Fibroblast of lung (primary cell): ENCODE measurements around the gene ESF1. TPM values are rescaled to one million over a fixed set of nuclear protein-coding genes. Genes with fewer than 3 reads are reported as not detected.
A peak's percentile ranks its signal among the peaks of the same experiment; 100 is the strongest.

Experiments used
- DNase-seq, 2 donors: peaks; one replicate each; pipeline versions ENCODE4 v3.0.0 to v3.0.0-alpha.2; 2010; ENCODE audit warnings: low read depth in 2 of 2
- H2AFZ ChIP-seq: 2 replicates; pipeline ENCODE4 v1.5.1; 2012; ENCODE audit warnings: low read length, control low read depth, inconsistent platforms
- H3K27ac ChIP-seq: 2 replicates; pipeline ENCODE4 v1.5.1; 2011; ENCODE audit warnings: low read length, control low read depth; ENCODE audit not compliant: insufficient read depth
- H3K27me3 ChIP-seq: 2 replicates; pipeline ENCODE4 v1.5.1; 2011; ENCODE audit warnings: mild to moderate bottlenecking, low read length; ENCODE audit not compliant: control insufficient read depth, insufficient read depth
- H3K36me3 ChIP-seq: 2 replicates; pipeline ENCODE4 v1.5.1; 2011; ENCODE audit warnings: low read length; ENCODE audit not compliant: control insufficient read depth, insufficient read depth
- H3K4me1 ChIP-seq: 2 replicates; pipeline ENCODE4 v1.5.1; 2011; ENCODE audit warnings: low read length; ENCODE audit not compliant: control insufficient read depth, insufficient read depth; ENCODE audit errors: extremely low read depth
- H3K4me2 ChIP-seq: 2 replicates; pipeline ENCODE4 v1.5.1; 2011; ENCODE audit warnings: low read length, control low read depth; ENCODE audit not compliant: insufficient read depth; ENCODE audit errors: extremely low read depth
- H3K4me3 ChIP-seq, 4 experiments: fragments of 200-600 bp in 1 of 4; sonication (generic) in 1 of 4; replicated peaks in 1 of 4; 2 replicates each; pipeline ENCODE4 v1.5.1; 2011 to 2016; ENCODE audit warnings: low read length in 4 of 4, low read depth in 3 of 4, mild to moderate bottlenecking in 3 of 4, control low read depth in 2 of 4, inconsistent platforms in 1 of 4, mixed read lengths in 1 of 4; ENCODE audit not compliant: insufficient read depth in 1 of 4; ENCODE audit errors: control extremely low read depth in 1 of 4
- H3K79me2 ChIP-seq: 2 replicates; pipeline ENCODE4 v1.5.1; 2012; ENCODE audit warnings: mild to moderate bottlenecking, low read length, inconsistent platforms; ENCODE audit not compliant: control insufficient read depth, insufficient read depth
- H3K9ac ChIP-seq: 2 replicates; pipeline ENCODE4 v1.5.1; 2011; ENCODE audit warnings: mild to moderate bottlenecking, low read length, control low read depth; ENCODE audit not compliant: insufficient read depth
- H3K9me3 ChIP-seq: 2 replicates; pipeline ENCODE4 v1.5.1; 2012; ENCODE audit warnings: low read depth, low read length; ENCODE audit not compliant: control insufficient read depth, insufficient read depth
- H4K20me1 ChIP-seq: 2 replicates; pipeline ENCODE4 v1.5.1; 2011; ENCODE audit warnings: low read length; ENCODE audit not compliant: control insufficient read depth, insufficient read depth; ENCODE audit errors: extremely low read depth
- EZH2 ChIP-seq: IDR thresholded peaks from 2 replicates; pipeline ENCODE4 v1.5.1; 2012; ENCODE audit warnings: low read length, control low read depth, mild to moderate bottlenecking; ENCODE audit errors: missing control alignments
- polyA plus RNA-seq, 2 donors: library from polyadenylated mRNA; depleted of rRNA in 1 of 2; stranded (reverse) in 1 of 2; unstranded in 1 of 2; fragments of >200 nt; gene quantifications; 2 replicates each; pipeline ENCODE4 v1.2.1, GENCODE V29; 2011 to 2012; ENCODE audit warnings: missing spikeins in 1 of 2
- total RNA-seq: library from RNA; depleted of rRNA; stranded (reverse); fragments of >200 nt; gene quantifications from 2 replicates; pipeline ENCODE4 v1.2.1, GENCODE V29; 2014
- TF ChIP-seq, protein P1 (sequence below), 2 donors: IDR thresholded peaks in 1 of 2; conservative IDR thresholded peaks in 1 of 2; 1 replicate in 1 of 2; 2 replicates in 1 of 2; pipeline ENCODE4 v1.5.1; 2011 to 2012; ENCODE audit warnings: low read length in 2 of 2, control low read depth in 1 of 2, inconsistent platforms in 1 of 2, low read depth in 1 of 2, mild to moderate bottlenecking in 1 of 2

Gene ESF1
- total and polyA plus RNA-seq, 2 donors (not counting 1 experiment from before 2014, with no cell fraction given), result 7.3 to 13.2 TPM

DNA sequence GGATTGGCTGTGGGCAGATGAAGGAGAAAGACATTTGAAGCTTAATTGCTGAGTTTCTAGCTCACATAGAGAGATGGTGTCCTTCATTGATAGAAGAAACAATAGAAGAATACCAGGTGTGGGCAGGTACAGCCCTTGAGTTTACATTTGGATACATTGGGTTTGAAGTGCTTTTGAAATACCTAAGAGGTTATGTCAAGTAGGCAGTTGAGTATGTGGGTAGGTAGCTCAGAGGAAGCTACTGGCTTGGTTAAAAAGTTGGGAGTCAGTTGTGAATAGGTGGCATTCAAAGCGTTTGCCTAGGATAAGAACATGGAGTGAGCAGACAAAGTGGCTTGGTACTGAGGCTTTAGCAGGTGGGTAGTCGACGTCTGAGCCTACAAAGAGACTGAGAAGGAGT lies 25.1 kb upstream of the ESF1 start:
- TF ChIP-seq, protein P1, sequence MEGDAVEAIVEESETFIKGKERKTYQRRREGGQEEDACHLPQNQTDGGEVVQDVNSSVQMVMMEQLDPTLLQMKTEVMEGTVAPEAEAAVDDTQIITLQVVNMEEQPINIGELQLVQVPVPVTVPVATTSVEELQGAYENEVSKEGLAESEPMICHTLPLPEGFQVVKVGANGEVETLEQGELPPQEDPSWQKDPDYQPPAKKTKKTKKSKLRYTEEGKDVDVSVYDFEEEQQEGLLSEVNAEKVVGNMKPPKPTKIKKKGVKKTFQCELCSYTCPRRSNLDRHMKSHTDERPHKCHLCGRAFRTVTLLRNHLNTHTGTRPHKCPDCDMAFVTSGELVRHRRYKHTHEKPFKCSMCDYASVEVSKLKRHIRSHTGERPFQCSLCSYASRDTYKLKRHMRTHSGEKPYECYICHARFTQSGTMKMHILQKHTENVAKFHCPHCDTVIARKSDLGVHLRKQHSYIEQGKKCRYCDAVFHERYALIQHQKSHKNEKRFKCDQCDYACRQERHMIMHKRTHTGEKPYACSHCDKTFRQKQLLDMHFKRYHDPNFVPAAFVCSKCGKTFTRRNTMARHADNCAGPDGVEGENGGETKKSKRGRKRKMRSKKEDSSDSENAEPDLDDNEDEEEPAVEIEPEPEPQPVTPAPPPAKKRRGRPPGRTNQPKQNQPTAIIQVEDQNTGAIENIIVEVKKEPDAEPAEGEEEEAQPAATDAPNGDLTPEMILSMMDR (conservative IDR thresholded peaks at IDR 0.05 in 1 of 2, IDR thresholded peaks at IDR 0.05 in 1 of 2; ENCODE audit: low read depth in 1 of 2, low read length in 2 of 2), result no peak
- no peak for TF ChIP-seq EZH2
- Histone ChIP-seq H3K9ac (no peak overlapping the region), H3K4me2 (no peak overlapping the region), H3K27ac (no peak overlapping the region), H3K36me3 (peaks cover 7% of the 10 kb centered on the region), H3K4me3 (no peak overlapping the region), H3K27me3 (no peaks in the 10 kb centered on the region), H3K79me2 (no peaks in the 10 kb centered on the region), H3K9me3 (no peaks in the 10 kb centered on the region), H2AFZ (no peak overlapping the region), H3K4me1 (no peaks in the 10 kb centered on the region), H4K20me1 (no peaks in the 10 kb centered on the region)
- DNase-seq, result no peak

DNA sequence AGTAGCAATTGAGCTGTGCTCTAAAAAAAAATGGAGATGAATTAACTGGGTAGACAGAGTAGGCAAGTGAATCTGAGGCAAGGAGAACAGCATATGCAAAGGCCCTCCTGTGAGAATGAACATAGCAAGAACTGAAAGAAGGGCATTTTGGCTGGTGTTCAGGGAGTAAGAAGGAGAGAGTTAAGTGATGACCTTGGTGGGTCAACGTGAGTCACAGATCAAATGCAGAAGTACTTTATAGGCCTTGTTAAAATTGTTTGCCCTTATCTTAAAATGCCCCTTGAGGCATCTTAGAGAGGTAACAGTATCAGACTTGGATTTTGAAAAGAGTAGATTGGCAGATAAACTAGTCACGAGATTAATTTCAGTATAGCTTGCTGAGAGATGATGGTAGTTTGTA lies 24.7 kb upstream of the ESF1 start:
- no peaks in the 10 kb centered on the region for H3K4me1 ChIP-seq
- H2AFZ ChIP-seq, result no peak overlapping the region
- no peaks in the 10 kb centered on the region for H3K27me3 ChIP-seq
- no peaks in the 10 kb centered on the region for H3K79me2 ChIP-seq
- TF ChIP-seq EZH2, result no peak
- TF ChIP-seq, protein P1 (conservative IDR thresholded peaks at IDR 0.05 in 1 of 2, IDR thresholded peaks at IDR 0.05 in 1 of 2; ENCODE audit: low read depth in 1 of 2, low read length in 2 of 2), result no peak
- H4K20me1 ChIP-seq, result no peaks in the 10 kb centered on the region
- H3K36me3 ChIP-seq, result peaks cover 7% of the 10 kb centered on the region
- no peak for DNase-seq
- no peak overlapping the region for H3K27ac ChIP-seq
- no peak overlapping the region for H3K9ac ChIP-seq
- no peak overlapping the region for H3K4me3 ChIP-seq
- H3K9me3 ChIP-seq, result no peaks in the 10 kb centered on the region
- H3K4me2 ChIP-seq, result no peak overlapping the region

DNA sequence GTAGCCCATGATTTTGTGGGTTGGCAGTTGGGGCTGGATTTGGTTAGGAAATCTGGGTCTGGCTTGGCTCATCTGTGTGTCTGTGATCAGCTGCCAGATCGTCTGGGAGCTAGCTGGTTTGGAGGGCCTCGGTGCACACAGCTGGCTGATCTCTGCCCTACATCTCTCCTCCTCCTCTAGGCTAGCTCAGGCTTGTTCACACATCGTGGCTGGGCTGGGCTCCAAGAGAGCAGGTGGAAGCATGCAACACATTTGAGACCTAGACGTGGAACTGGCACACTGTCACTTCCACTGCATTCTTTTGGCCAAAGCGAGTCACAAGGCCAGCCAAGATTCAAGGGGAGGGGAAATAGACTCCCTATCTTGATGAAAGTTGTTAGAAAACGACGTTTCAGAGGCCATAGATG lies 16.0 kb upstream of the ESF1 start:
- peaks cover 7% of the 10 kb centered on the region for H3K4me1 ChIP-seq
- peaks cover 2% of the 10 kb centered on the region for H4K20me1 ChIP-seq
- no peaks in the 10 kb centered on the region for H3K27me3 ChIP-seq
- DNase-seq, result peak; percentile 94 to 96
- H3K4me2 ChIP-seq, result no peak overlapping the region
- H3K79me2 ChIP-seq, result no peaks in the 10 kb centered on the region
- no peaks in the 10 kb centered on the region for H3K9me3 ChIP-seq
- H3K27ac ChIP-seq, result no peak overlapping the region
- no peak overlapping the region for H3K4me3 ChIP-seq
- TF ChIP-seq, protein P1 (conservative IDR thresholded peaks at IDR 0.05 in 1 of 2, IDR thresholded peaks at IDR 0.05 in 1 of 2; ENCODE audit: low read depth in 1 of 2, low read length in 2 of 2), result no peak
- no peak for TF ChIP-seq EZH2
- H3K36me3 ChIP-seq, result peaks cover 2% of the 10 kb centered on the region
- H3K9ac ChIP-seq, result no peak overlapping the region
- H2AFZ ChIP-seq, result no peak overlapping the region
